ENCODE measurements around the gene CD247. TPM values are rescaled to one million over a fixed set of nuclear protein-coding genes. Genes with fewer than 3 reads are reported as not detected.

CD247 gene
- total and polyA plus RNA-seq, 9 of the 15 experiments (the other 6 are each of a cell fraction or from before 2014, with no cell fraction given): 0.08 to 0.42 (median 0.28) TPM; not detected in 5

DNA sequence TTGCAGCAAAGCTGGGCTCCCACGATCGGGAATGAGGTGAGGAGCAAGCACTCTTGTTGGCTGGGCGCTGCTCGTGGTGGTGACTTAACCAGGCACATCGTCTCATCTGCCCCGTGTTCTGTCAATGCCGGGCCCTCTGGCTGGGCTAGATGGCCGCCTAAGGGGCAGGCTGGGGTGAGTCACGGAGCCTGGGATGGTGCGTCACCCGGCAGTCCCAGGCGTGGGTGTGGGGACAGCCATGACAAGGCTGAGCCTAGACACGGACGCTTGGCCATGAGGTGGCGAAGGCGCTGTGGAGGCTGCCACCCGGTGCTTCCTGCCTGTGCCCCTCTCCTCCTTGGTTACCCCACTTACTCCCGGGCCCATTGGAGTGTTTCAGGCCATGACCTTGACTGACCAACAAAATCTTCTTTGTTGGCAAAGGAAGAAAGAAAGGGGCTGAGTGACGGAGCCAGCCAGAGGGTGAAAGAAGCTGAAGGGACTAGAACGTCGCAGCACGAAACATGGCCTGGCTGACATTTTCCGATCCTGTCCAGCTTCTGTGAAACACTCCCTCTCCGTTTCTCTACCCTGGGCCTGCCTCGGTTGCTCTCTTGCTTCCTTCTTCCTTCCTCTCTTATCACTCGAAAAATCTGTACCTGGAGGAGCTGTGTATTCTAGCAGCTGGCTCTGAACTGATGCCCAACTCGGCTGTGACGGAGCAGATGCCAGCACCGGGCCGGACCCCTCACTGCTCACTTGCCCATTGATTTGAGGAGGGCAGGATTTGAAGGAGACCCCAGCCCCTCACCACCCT is 596 bp downstream of the CD247 start (continued):
- TF ChIP-seq TRIM24 (IDR thresholded peaks at IDR 0.05) (0 out of 4 replicates have a peak, but pooled peaks of 1 of the 2 experiments have one; percentile 23), JUNB (CRISPR knock-in tag; conservative IDR thresholded peaks at IDR 0.05) (0 out of 2 replicates have a peak, but pooled peaks have one; percentile 18), SRSF7 (optimal IDR thresholded peaks at IDR 0.05; ENCODE audit: low read depth, low read length) (no peak), ZNF395 (CRISPR knock-in tag; IDR thresholded peaks at IDR 0.05) (0 out of 2 replicates have a peak, but pooled peaks have one; percentile 28), RAD21 (CRISPR knock-in tag; conservative IDR thresholded peaks at IDR 0.05 in 1 of 2, IDR thresholded peaks at IDR 0.05 in 1 of 2) (no peak), CREM (IDR thresholded peaks at IDR 0.05; ENCODE audit: low read depth) (peak; percentile 88), TCFL5 (CRISPR knock-in tag; conservative IDR thresholded peaks at IDR 0.05) (no peak), JUN (IDR thresholded peaks at IDR 0.05; ENCODE audit: borderline replicate concordance, low read depth, low read length) (peak; percentile 94), JUN (CRISPR knock-in tag; IDR thresholded peaks at IDR 0.05; ENCODE audit: borderline replicate concordance) (0 out of 2 replicates have a peak, but pooled peaks have one; percentile 50), YY1 (IDR thresholded peaks at IDR 0.05; ENCODE audit: borderline replicate concordance in 1 of 3, control insufficient read depth in 1 of 3, extremely low read depth in 1 of 3, insufficient read depth in 3 of 3, insufficient read length in 1 of 3, insufficient replicate concordance in 2 of 3, low read depth in 1 of 3, low read length in 2 of 3) (peak in 2 of 3 experiments; percentile 75 to 90), RBFOX2 (IDR thresholded peaks at IDR 0.05; ENCODE audit: low read depth, low read length) (peak; percentile 69), FOXA3 (CRISPR knock-in tag; conservative IDR thresholded peaks at IDR 0.05 in 1 of 2, IDR thresholded peaks at IDR 0.05 in 1 of 2) (0 out of 4 replicates have a peak, but pooled peaks of 1 of the 2 experiments have one; percentile 21), POLR2G (IDR thresholded peaks at IDR 0.05; ENCODE audit: low read depth, low read length) (peak; percentile 72), TAF9B (IDR thresholded peaks at IDR 0.05; ENCODE audit: partially characterized antibody) (peak; percentile 9), HLTF (IDR thresholded peaks at IDR 0.05) (no peak), ZNF24 (IDR thresholded peaks at IDR 0.05) (no peak), MAFK (IDR thresholded peaks at IDR 0.05; ENCODE audit: low read length) (0 out of 2 replicates have a peak, but pooled peaks have one; percentile 5), TFAP4 (CRISPR knock-in tag; IDR thresholded peaks at IDR 0.05; ENCODE audit: borderline replicate concordance) (peak; percentile 65; the same call in 1 of the 2 replicates)
- TF ChIP-seq, protein P1, sequence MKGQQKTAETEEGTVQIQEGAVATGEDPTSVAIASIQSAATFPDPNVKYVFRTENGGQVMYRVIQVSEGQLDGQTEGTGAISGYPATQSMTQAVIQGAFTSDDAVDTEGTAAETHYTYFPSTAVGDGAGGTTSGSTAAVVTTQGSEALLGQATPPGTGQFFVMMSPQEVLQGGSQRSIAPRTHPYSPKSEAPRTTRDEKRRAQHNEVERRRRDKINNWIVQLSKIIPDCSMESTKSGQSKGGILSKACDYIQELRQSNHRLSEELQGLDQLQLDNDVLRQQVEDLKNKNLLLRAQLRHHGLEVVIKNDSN (CRISPR knock-in tag; IDR thresholded peaks at IDR 0.05): peak; percentile 47
- TF ChIP-seq, protein P2, sequence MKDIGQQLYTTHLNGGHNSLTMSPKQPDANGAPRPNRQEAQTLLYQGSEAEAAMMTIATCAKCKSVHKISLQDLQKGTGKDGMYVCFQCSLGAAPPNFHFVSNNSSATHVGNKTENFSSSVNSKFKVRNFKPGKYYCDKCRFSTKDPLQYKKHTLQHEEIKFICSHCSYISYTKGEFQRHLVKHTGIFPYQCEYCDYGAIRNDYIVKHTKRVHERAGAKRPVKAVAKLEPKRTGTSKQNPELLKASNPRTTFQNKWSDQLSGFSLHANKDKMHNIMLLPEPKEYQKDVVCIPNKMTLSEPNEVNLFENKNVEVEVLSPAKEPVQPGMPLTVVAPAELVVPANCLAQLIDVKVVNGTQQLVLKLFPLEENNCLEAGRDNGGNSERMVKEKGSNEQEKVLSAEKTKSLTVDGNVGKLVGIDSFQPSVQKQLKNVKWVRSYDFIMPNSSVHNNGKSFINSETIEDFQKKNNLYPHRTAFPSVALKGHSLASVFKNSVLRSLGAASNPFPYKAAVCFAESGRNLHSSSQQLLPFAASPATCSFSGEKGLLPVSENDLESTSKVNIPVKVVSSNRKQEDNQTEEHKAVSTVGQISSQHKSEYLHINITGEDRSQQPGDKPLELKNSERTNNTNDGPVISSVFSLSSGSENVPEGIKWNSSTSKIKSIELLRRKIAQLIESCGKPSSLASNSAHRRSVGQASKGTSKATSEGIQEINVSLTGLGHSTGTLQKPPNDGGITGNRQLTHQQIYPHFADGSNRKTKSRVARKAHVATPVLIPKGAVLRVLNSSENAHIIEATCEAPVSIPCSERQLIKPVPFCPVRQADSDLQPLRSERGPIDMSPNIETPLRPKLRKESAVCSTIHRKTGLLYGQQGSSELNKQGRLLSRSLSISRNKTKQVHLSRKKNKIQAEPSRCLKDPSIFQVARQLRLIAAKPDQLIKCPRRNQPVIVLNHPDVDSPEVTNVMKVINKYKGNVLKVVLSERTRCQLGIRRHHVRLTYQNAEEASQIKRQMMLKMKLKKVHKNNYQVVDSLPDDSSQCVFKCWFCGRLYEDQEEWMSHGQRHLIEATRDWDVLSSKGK (CRISPR knock-in tag; IDR thresholded peaks at IDR 0.05): no peak
